Panc1 (cell line): ENCODE measurements around the gene C11orf58. TPM values are rescaled to one million over a fixed set of nuclear protein-coding genes. Genes with fewer than 3 reads are reported as not detected.

ENCODE experiments used
- ATAC-seq: fragments of 200-7000 bp; cut with Tn5 transposase; 2 replicates; pipeline ENCODE4 v1.9.1; 2020; ENCODE audit warnings: mild to moderate bottlenecking, moderate library complexity
- BruUV-seq: library from RNA; stranded (reverse); fragments of 400-500 nt; replicated peaks from 2 replicates; lab custom pipeline; 2021; lab: Mats Ljungman, UMichigan
- CTCF ChIA-PET: fragments of 300-600 bp; sonication (Branson Sonifier 250); formaldehyde crosslinking; loops from one replicate; lab custom pipeline; 2022; ENCODE audit warnings: antibody characterized with exemption; lab: Charles Lee
- POLR2A ChIA-PET: fragments of 300-600 bp; sonication (Branson Sonifier 250); formaldehyde crosslinking; loops from one replicate; lab custom pipeline; 2022; ENCODE audit warnings: antibody characterized with exemption; lab: Charles Lee
- DNase-seq: peaks from one replicate; pipeline ENCODE4 v3.0.0-alpha.2; 2010; ENCODE audit warnings: low read depth, low spot score
- H3K27ac ChIP-seq: 2 replicates; pipeline ENCODE4 v1.5.1; 2011; ENCODE audit warnings: mild to moderate bottlenecking, low read length, inconsistent platforms
- H3K27me3 ChIP-seq: fragments of 200-500 bp; sonication (Bioruptor generic); 2 replicates; pipeline ENCODE4 v1.6.0; 2014; ENCODE audit warnings: low read length, inconsistent platforms; ENCODE audit not compliant: control insufficient read depth, insufficient read depth
- H3K36me3 ChIP-seq: fragments of 200-500 bp; sonication (Bioruptor generic); 2 replicates; pipeline ENCODE4 v1.5.1; 2014; ENCODE audit warnings: inconsistent platforms, mild to moderate bottlenecking, low read length, moderate library complexity; ENCODE audit not compliant: control insufficient read depth, insufficient read depth
- H3K4me1 ChIP-seq: 2 replicates; pipeline ENCODE4 v1.5.1; 2011; ENCODE audit warnings: inconsistent platforms, mild to moderate bottlenecking, low read length, moderate library complexity; ENCODE audit not compliant: control insufficient read depth, insufficient read depth
- H3K4me3 ChIP-seq, 2 experiments: 2 replicates each; pipeline ENCODE4 v1.5.1; 2011 to 2012; ENCODE audit warnings: low read depth in 2 of 2, low read length in 2 of 2, mild to moderate bottlenecking in 2 of 2, inconsistent platforms in 1 of 2, moderate library complexity in 1 of 2
- H3K9me3 ChIP-seq: fragments of 200-500 bp; sonication (Bioruptor generic); 2 replicates; pipeline ENCODE4 v1.5.1; 2014; ENCODE audit warnings: low read depth, mild to moderate bottlenecking, inconsistent platforms, low read length, moderate library complexity; ENCODE audit not compliant: control insufficient read depth, insufficient read depth
- POLR2AphosphoS5 ChIP-seq: IDR thresholded peaks from 2 replicates; pipeline ENCODE4 v1.6.1; 2012; ENCODE audit warnings: mild to moderate bottlenecking, low read depth, low read length, moderate library complexity
- SIN3A ChIP-seq: IDR thresholded peaks from 2 replicates; pipeline ENCODE4 v1.6.1; 2012; ENCODE audit warnings: low read depth, mild to moderate bottlenecking, low read length, moderate library complexity, borderline replicate concordance; ENCODE audit not compliant: insufficient read depth
- TCF7L2 ChIP-seq: IDR thresholded peaks from 2 replicates; pipeline ENCODE4 v1.6.1; 2011; ENCODE audit warnings: mild to moderate bottlenecking, low read depth, low read length, inconsistent platforms
- in situ Hi-C: cut with HindIII; loops from 2 replicates; pipeline ENCODE4 v1.10.0; 2016; ENCODE audit warnings: low sequenced_read_pairs, low pct_unique_long_range_greater_than_20kb
- intact Hi-C: fragments of 100-400 bp; cut with micrococcal nuclease; formaldehyde crosslinking; loops from one replicate; pipeline ENCODE4 v1.10.0; 2022; ENCODE audit not compliant: unreplicated experiment
- total RNA-seq: library from RNA; stranded (reverse); gene quantifications from one replicate; pipeline ENCODE4 v1.2.1, GENCODE V29; 2021; ENCODE audit not compliant: unreplicated experiment
- TF ChIP-seq, protein P1 (sequence below), 2 experiments: IDR thresholded peaks; 2 replicates each; pipeline ENCODE4 v1.6.1; 2011 to 2012; ENCODE audit warnings: low read depth in 2 of 2, control low read depth in 1 of 2, low read length in 1 of 2, mild to moderate bottlenecking in 1 of 2, moderate library complexity in 1 of 2; ENCODE audit not compliant: insufficient read depth in 1 of 2
- TF ChIP-seq, protein P2 (sequence below): fragments of 450-650 bp; IDR thresholded peaks from 2 replicates; pipeline ENCODE4 v1.5.1; 2017; ENCODE audit warnings: mild to moderate bottlenecking

C11orf58 gene
- total RNA-seq, 1 experiment from 2014 or later: 97.6 TPM

DNA sequence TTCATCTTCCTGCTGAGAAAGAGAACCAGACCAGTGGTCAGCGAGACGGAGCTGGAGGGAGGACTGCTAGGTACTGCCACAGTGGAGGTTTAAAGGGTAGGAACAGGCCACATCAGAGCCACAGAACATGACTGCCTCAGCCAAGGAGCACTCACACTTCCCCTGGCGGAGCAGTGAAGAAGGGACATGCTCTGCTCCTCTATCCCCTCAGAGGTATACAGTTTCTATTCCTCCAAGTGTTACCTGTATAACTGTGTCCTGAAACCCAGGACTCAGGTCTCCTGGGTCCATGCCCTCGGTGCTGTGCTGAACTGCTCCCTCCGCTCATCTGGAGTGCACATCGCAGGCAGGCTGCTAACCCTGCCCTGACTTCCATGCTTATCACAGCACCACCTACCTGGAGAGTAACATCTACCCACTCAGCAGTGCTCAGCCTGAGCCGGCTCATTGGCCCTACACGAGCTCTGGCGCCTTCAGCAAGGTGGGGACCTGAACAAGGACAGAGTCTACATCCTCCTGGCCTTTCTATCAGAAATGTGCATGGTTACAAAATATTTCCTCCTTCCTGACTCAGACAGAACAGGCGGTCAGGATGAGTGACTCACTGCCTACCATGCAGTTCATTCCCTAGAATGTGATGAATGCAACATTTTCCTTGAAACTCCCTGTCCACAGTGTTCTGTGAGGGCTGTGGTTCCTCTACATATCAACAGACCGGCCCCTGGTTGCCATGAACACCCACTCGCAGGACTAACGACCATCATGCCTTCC is 52.9 kb downstream of the C11orf58 start:
- in situ Hi-C loops (no loop called here), intact Hi-C loops (no loop called here)
- Histone ChIP-seq H3K36me3 (no peaks in the 10 kb centered on the region), H3K27ac (no peak overlapping the region), H3K4me1 (peaks cover 4% of the 10 kb centered on the region; the same call in 1 of the 2 replicates), H3K4me3 (no peak overlapping the region), H3K27me3 (no peaks in the 10 kb centered on the region), H3K9me3 (no peaks in the 10 kb centered on the region)
- POLR2A ChIA-PET: no interaction called here
- CTCF ChIA-PET: no interaction called here
- BruUV-seq: no TSS peak
- ATAC-seq (peak; percentile 63), DNase-seq (no peak)
- TF ChIP-seq POLR2AphosphoS5: no peak
- no peak for TF ChIP-seq SIN3A
- TF ChIP-seq, protein P1, sequence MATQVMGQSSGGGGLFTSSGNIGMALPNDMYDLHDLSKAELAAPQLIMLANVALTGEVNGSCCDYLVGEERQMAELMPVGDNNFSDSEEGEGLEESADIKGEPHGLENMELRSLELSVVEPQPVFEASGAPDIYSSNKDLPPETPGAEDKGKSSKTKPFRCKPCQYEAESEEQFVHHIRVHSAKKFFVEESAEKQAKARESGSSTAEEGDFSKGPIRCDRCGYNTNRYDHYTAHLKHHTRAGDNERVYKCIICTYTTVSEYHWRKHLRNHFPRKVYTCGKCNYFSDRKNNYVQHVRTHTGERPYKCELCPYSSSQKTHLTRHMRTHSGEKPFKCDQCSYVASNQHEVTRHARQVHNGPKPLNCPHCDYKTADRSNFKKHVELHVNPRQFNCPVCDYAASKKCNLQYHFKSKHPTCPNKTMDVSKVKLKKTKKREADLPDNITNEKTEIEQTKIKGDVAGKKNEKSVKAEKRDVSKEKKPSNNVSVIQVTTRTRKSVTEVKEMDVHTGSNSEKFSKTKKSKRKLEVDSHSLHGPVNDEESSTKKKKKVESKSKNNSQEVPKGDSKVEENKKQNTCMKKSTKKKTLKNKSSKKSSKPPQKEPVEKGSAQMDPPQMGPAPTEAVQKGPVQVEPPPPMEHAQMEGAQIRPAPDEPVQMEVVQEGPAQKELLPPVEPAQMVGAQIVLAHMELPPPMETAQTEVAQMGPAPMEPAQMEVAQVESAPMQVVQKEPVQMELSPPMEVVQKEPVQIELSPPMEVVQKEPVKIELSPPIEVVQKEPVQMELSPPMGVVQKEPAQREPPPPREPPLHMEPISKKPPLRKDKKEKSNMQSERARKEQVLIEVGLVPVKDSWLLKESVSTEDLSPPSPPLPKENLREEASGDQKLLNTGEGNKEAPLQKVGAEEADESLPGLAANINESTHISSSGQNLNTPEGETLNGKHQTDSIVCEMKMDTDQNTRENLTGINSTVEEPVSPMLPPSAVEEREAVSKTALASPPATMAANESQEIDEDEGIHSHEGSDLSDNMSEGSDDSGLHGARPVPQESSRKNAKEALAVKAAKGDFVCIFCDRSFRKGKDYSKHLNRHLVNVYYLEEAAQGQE (IDR thresholded peaks at IDR 0.05; ENCODE audit: insufficient read depth in 1 of 2, low read depth in 2 of 2, low read length in 1 of 2): no peak
- no peak for TF ChIP-seq TCF7L2
- TF ChIP-seq, protein P2, sequence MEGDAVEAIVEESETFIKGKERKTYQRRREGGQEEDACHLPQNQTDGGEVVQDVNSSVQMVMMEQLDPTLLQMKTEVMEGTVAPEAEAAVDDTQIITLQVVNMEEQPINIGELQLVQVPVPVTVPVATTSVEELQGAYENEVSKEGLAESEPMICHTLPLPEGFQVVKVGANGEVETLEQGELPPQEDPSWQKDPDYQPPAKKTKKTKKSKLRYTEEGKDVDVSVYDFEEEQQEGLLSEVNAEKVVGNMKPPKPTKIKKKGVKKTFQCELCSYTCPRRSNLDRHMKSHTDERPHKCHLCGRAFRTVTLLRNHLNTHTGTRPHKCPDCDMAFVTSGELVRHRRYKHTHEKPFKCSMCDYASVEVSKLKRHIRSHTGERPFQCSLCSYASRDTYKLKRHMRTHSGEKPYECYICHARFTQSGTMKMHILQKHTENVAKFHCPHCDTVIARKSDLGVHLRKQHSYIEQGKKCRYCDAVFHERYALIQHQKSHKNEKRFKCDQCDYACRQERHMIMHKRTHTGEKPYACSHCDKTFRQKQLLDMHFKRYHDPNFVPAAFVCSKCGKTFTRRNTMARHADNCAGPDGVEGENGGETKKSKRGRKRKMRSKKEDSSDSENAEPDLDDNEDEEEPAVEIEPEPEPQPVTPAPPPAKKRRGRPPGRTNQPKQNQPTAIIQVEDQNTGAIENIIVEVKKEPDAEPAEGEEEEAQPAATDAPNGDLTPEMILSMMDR: no peak

DNA sequence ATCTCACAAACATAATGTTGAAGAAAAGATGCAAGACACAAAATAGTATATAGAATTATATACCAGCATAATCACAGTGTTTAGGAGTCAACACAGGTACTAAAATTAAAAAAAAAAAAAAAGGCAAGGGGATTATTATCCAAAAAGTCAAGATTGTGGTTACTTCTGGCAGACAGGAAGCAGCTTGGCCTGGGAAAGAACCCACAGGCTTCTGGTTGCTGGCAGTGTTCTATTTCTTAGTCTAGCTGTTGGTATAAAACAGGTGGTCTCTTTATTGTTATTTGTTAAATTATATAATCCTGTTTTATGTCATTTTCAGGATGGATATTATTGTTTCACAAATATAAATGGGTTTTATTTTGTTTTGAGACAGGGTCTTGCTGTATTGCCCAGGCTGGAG is 54.0 kb downstream of the C11orf58 start:
- no peaks in the 10 kb centered on the region for H3K36me3 ChIP-seq
- in situ Hi-C loops (no loop called here), intact Hi-C loops (no loop called here)
- H3K27me3 ChIP-seq: no peaks in the 10 kb centered on the region
- no peak overlapping the region for H3K27ac ChIP-seq
- TF ChIP-seq POLR2AphosphoS5 (no peak), TCF7L2 (no peak), SIN3A (no peak)
- TF ChIP-seq, protein P1 (IDR thresholded peaks at IDR 0.05; ENCODE audit: insufficient read depth in 1 of 2, low read depth in 2 of 2, low read length in 1 of 2): no peak
- TF ChIP-seq, protein P2: no peak
- ATAC-seq: no peak
- no peak for DNase-seq
- POLR2A ChIA-PET: no interaction called here
- CTCF ChIA-PET: no interaction called here
- no peak overlapping the region for H3K4me3 ChIP-seq
- no peaks in the 10 kb centered on the region for H3K9me3 ChIP-seq
- peaks cover 4% of the 10 kb centered on the region; the same call in 1 of the 2 replicates for H3K4me1 ChIP-seq
- BruUV-seq: no TSS peak
